ENCODE results near the gene CYREN. TPM values are rescaled to one million over a fixed set of nuclear protein-coding genes. Genes with fewer than 3 reads are reported as not detected.

CYREN gene
- total RNA-seq, 1 experiment from 2014 or later = 33.1 TPM

- no peak for DNase-seq
- Histone ChIP-seq H2AFZ (ENCODE audit: low read length) (peak overlapping the region; percentile 98), H3K27me3 (ENCODE audit: low read length) (no peaks in the 10 kb centered on the region), H3K79me2 (ENCODE audit: low read length) (peaks cover 6% of the 10 kb centered on the region; the same call in 1 of the 2 replicates), H3K9ac (ENCODE audit: low read length) (peak overlapping the region; percentile 91), H3K4me3 (ENCODE audit: low read length) (peak overlapping the region; percentile 97), H3K27ac (ENCODE audit: low read length) (no peak overlapping the region), H3K9me3 (ENCODE audit: low read length) (no peaks in the 10 kb centered on the region), H4K20me1 (ENCODE audit: insufficient read depth, low read depth, low read length) (no peaks in the 10 kb centered on the region), H3K36me3 (ENCODE audit: insufficient read depth, low read length) (no peaks in the 10 kb centered on the region), H3K9me2 (replicated peaks; ENCODE audit: insufficient read depth, low read length) (no peaks in the 10 kb centered on the region), H3K4me2 (ENCODE audit: low read depth, low read length, poor library complexity, severe bottlenecking) (peak overlapping the region; percentile 98), H3K4me1 (ENCODE audit: low read length) (peaks cover 19% of the 10 kb centered on the region)
These were observed 40.3 kb upstream of the CYREN start for GRCh38 chr7:135210888-135211178.

- H3K9ac ChIP-seq (ENCODE audit: low read length) = no peak overlapping the region
- no peaks in the 10 kb centered on the region for H3K27me3 ChIP-seq (ENCODE audit: low read length)
These were observed 38.8 kb upstream of the CYREN start for GRCh38 chr7:135209225-135209834.

GRCh38 chr7:135208102-135208793 lies 37.7 kb upstream of the CYREN start:
- H3K9me3 ChIP-seq (ENCODE audit: low read length) = no peaks in the 10 kb centered on the region
- no peaks in the 10 kb centered on the region for H3K9me2 ChIP-seq (replicated peaks; ENCODE audit: insufficient read depth, low read length)
- H3K4me3 ChIP-seq (ENCODE audit: low read length) = no peak overlapping the region
- H3K9ac ChIP-seq (ENCODE audit: low read length) = no peak overlapping the region
- H3K27me3 ChIP-seq (ENCODE audit: low read length) = no peaks in the 10 kb centered on the region
- no peaks in the 10 kb centered on the region for H3K36me3 ChIP-seq (ENCODE audit: insufficient read depth, low read length)
- H3K4me1 ChIP-seq (ENCODE audit: low read length) = peaks cover 21% of the 10 kb centered on the region
- DNase-seq = no peak
- no peak overlapping the region for H2AFZ ChIP-seq (ENCODE audit: low read length)
- H4K20me1 ChIP-seq (ENCODE audit: insufficient read depth, low read depth, low read length) = no peaks in the 10 kb centered on the region
- no peak overlapping the region for H3K4me2 ChIP-seq (ENCODE audit: low read depth, low read length, poor library complexity, severe bottlenecking)
- H3K79me2 ChIP-seq (ENCODE audit: low read length) = peaks cover 6% of the 10 kb centered on the region; the same call in 1 of the 2 replicates
- H3K27ac ChIP-seq (ENCODE audit: low read length) = no peak overlapping the region

More at GRCh38 chr7:135209225-135209834, 38.8 kb upstream of the CYREN start:
- Histone ChIP-seq H3K27ac (ENCODE audit: low read length) (no peak overlapping the region), H3K4me1 (ENCODE audit: low read length) (peaks cover 19% of the 10 kb centered on the region), H3K36me3 (ENCODE audit: insufficient read depth, low read length) (no peaks in the 10 kb centered on the region), H2AFZ (ENCODE audit: low read length) (no peak overlapping the region), H3K4me2 (ENCODE audit: low read depth, low read length, poor library complexity, severe bottlenecking) (no peak overlapping the region), H3K9me2 (replicated peaks; ENCODE audit: insufficient read depth, low read length) (no peaks in the 10 kb centered on the region), H4K20me1 (ENCODE audit: insufficient read depth, low read depth, low read length) (no peaks in the 10 kb centered on the region), H3K79me2 (ENCODE audit: low read length) (peaks cover 6% of the 10 kb centered on the region; the same call in 1 of the 2 replicates), H3K9me3 (ENCODE audit: low read length) (no peaks in the 10 kb centered on the region), H3K4me3 (ENCODE audit: low read length) (no peak overlapping the region)
- DNase-seq = no peak

GRCh38 chr7:135207406-135208101 lies 37.0 kb upstream of the CYREN start:
- no peak overlapping the region for H3K4me3 ChIP-seq (ENCODE audit: low read length)
- H2AFZ ChIP-seq (ENCODE audit: low read length) = no peak overlapping the region
- no peak overlapping the region for H3K9ac ChIP-seq (ENCODE audit: low read length)
- DNase-seq = no peak
- peaks cover 6% of the 10 kb centered on the region; the same call in 1 of the 2 replicates for H3K79me2 ChIP-seq (ENCODE audit: low read length)
- H3K4me1 ChIP-seq (ENCODE audit: low read length) = peaks cover 28% of the 10 kb centered on the region
- H3K27me3 ChIP-seq (ENCODE audit: low read length) = no peaks in the 10 kb centered on the region
- H4K20me1 ChIP-seq (ENCODE audit: insufficient read depth, low read depth, low read length) = no peaks in the 10 kb centered on the region
- no peaks in the 10 kb centered on the region for H3K9me2 ChIP-seq (replicated peaks; ENCODE audit: insufficient read depth, low read length)
- H3K27ac ChIP-seq (ENCODE audit: low read length) = no peak overlapping the region
- H3K4me2 ChIP-seq (ENCODE audit: low read depth, low read length, poor library complexity, severe bottlenecking) = no peak overlapping the region
- no peaks in the 10 kb centered on the region for H3K36me3 ChIP-seq (ENCODE audit: insufficient read depth, low read length)
- no peaks in the 10 kb centered on the region for H3K9me3 ChIP-seq (ENCODE audit: low read length)

GRCh38 chr7:135206941-135207391 lies 36.5 kb upstream of the CYREN start:
- Histone ChIP-seq H4K20me1 (ENCODE audit: insufficient read depth, low read depth, low read length) (no peaks in the 10 kb centered on the region), H3K27ac (ENCODE audit: low read length) (no peak overlapping the region), H3K4me3 (ENCODE audit: low read length) (no peak overlapping the region), H3K27me3 (ENCODE audit: low read length) (no peaks in the 10 kb centered on the region), H3K9me3 (ENCODE audit: low read length) (no peaks in the 10 kb centered on the region), H3K79me2 (ENCODE audit: low read length) (peaks cover 6% of the 10 kb centered on the region; the same call in 1 of the 2 replicates), H3K9me2 (replicated peaks; ENCODE audit: insufficient read depth, low read length) (no peaks in the 10 kb centered on the region), H2AFZ (ENCODE audit: low read length) (no peak overlapping the region), H3K4me1 (ENCODE audit: low read length) (peaks cover 31% of the 10 kb centered on the region), H3K9ac (ENCODE audit: low read length) (no peak overlapping the region), H3K36me3 (ENCODE audit: insufficient read depth, low read length) (no peaks in the 10 kb centered on the region), H3K4me2 (ENCODE audit: low read depth, low read length, poor library complexity, severe bottlenecking) (no peak overlapping the region)
- DNase-seq = no peak

- no peak overlapping the region for H3K4me2 ChIP-seq (ENCODE audit: low read depth, low read length, poor library complexity, severe bottlenecking)
- no peak overlapping the region for H3K27ac ChIP-seq (ENCODE audit: low read length)
These were observed 35.3 kb upstream of the CYREN start for GRCh38 chr7:135205850-135206249.

GRCh38 chr7:135204876-135205275 lies 34.4 kb upstream of the CYREN start:
- DNase-seq = no peak
- no peak overlapping the region for H3K4me3 ChIP-seq (ENCODE audit: low read length)
- no peaks in the 10 kb centered on the region for H3K79me2 ChIP-seq (ENCODE audit: low read length)
- no peak overlapping the region for H2AFZ ChIP-seq (ENCODE audit: low read length)
- no peaks in the 10 kb centered on the region for H3K27me3 ChIP-seq (ENCODE audit: low read length)
- no peaks in the 10 kb centered on the region for H3K9me2 ChIP-seq (replicated peaks; ENCODE audit: insufficient read depth, low read length)
- H3K9me3 ChIP-seq (ENCODE audit: low read length) = no peaks in the 10 kb centered on the region
- H3K4me2 ChIP-seq (ENCODE audit: low read depth, low read length, poor library complexity, severe bottlenecking) = no peak overlapping the region
- H3K36me3 ChIP-seq (ENCODE audit: insufficient read depth, low read length) = peaks cover 3% of the 10 kb centered on the region; the same call in 1 of the 2 replicates
- H3K9ac ChIP-seq (ENCODE audit: low read length) = no peak overlapping the region
- peaks cover 21% of the 10 kb centered on the region for H3K4me1 ChIP-seq (ENCODE audit: low read length)
- no peak overlapping the region for H3K27ac ChIP-seq (ENCODE audit: low read length)
- no peaks in the 10 kb centered on the region for H4K20me1 ChIP-seq (ENCODE audit: insufficient read depth, low read depth, low read length)

More at GRCh38 chr7:135205850-135206249, 35.3 kb upstream of the CYREN start:
- Histone ChIP-seq H2AFZ (ENCODE audit: low read length) (no peak overlapping the region), H3K4me3 (ENCODE audit: low read length) (no peak overlapping the region), H3K9me2 (replicated peaks; ENCODE audit: insufficient read depth, low read length) (no peaks in the 10 kb centered on the region), H3K79me2 (ENCODE audit: low read length) (peaks cover 6% of the 10 kb centered on the region; the same call in 1 of the 2 replicates), H3K9me3 (ENCODE audit: low read length) (no peaks in the 10 kb centered on the region), H4K20me1 (ENCODE audit: insufficient read depth, low read depth, low read length) (no peaks in the 10 kb centered on the region), H3K36me3 (ENCODE audit: insufficient read depth, low read length) (peaks cover 3% of the 10 kb centered on the region; the same call in 1 of the 2 replicates), H3K4me1 (ENCODE audit: low read length) (peaks cover 28% of the 10 kb centered on the region), H3K27me3 (ENCODE audit: low read length) (no peaks in the 10 kb centered on the region), H3K9ac (ENCODE audit: low read length) (no peak overlapping the region)
- no peak for DNase-seq

GRCh38 chr7:135204341-135204749 lies 33.8 kb upstream of the CYREN start:
- Histone ChIP-seq H3K4me3 (ENCODE audit: low read length) (no peak overlapping the region), H3K36me3 (ENCODE audit: insufficient read depth, low read length) (peaks cover 3% of the 10 kb centered on the region; the same call in 1 of the 2 replicates)

More at GRCh38 chr7:135204341-135204749, 33.8 kb upstream of the CYREN start:
- Histone ChIP-seq H3K9me3 (ENCODE audit: low read length) (no peaks in the 10 kb centered on the region), H3K9me2 (replicated peaks; ENCODE audit: insufficient read depth, low read length) (no peaks in the 10 kb centered on the region), H4K20me1 (ENCODE audit: insufficient read depth, low read depth, low read length) (no peaks in the 10 kb centered on the region), H3K27me3 (ENCODE audit: low read length) (no peaks in the 10 kb centered on the region), H2AFZ (ENCODE audit: low read length) (no peak overlapping the region), H3K4me2 (ENCODE audit: low read depth, low read length, poor library complexity, severe bottlenecking) (no peak overlapping the region), H3K27ac (ENCODE audit: low read length) (no peak overlapping the region), H3K4me1 (ENCODE audit: low read length) (peaks cover 20% of the 10 kb centered on the region), H3K79me2 (ENCODE audit: low read length) (no peaks in the 10 kb centered on the region), H3K9ac (ENCODE audit: low read length) (no peak overlapping the region)
- no peak for DNase-seq
